H1 (cell line): ENCODE data around the gene ATP13A3. TPM values are rescaled to one million over a fixed set of nuclear protein-coding genes. Genes with fewer than 3 reads are reported as not detected.

ENCODE experiments used
- CTCF ChIA-PET: fragments of 300-600 bp; sonication (Branson Sonifier 250); formaldehyde crosslinking; loops from one replicate; lab custom pipeline; 2021; ENCODE audit not compliant: partially characterized antibody; lab: Charles Lee
- POLR2A ChIA-PET: fragments of 300-600 bp; sonication (Branson Sonifier 250); formaldehyde crosslinking; loops from one replicate; lab custom pipeline; 2021; ENCODE audit warnings: inconsistent platforms; ENCODE audit not compliant: partially characterized antibody; lab: Charles Lee
- DNase-seq, 2 experiments: peaks; one replicate each; pipeline versions ENCODE4 v3.0.0 to v3.0.0-alpha.2; 2010 to 2022; ENCODE audit warnings: low spot score in 2 of 2, low read depth in 1 of 2, mixed read lengths in 1 of 2
- FAIRE-seq: peaks from 2 replicates; lab custom pipeline; 2011; peaks lifted over from hg19 to GRCh38; lab: Jason Lieb, UNC
- H2AFZ ChIP-seq: 2 replicates; pipeline ENCODE4 v1.8.1; 2012; ENCODE audit warnings: low read length, inconsistent platforms
- H2AK5ac ChIP-seq: 2 replicates; pipeline ENCODE4 v1.6.1; 2013; ENCODE audit warnings: low read depth, low read length
- H2BK120ac ChIP-seq: replicated peaks from 2 replicates; pipeline ENCODE3; 2013; ENCODE audit warnings: low read depth, low read length, inconsistent platforms
- H2BK12ac ChIP-seq: 2 replicates; pipeline ENCODE4 v1.6.1; 2013; ENCODE audit warnings: low read depth, low read length
- H2BK15ac ChIP-seq: 2 replicates; pipeline ENCODE4 v1.6.1; 2013; ENCODE audit warnings: low read length
- H2BK20ac ChIP-seq: 2 replicates; pipeline ENCODE4 v1.6.1; 2013; ENCODE audit warnings: low read length
- H2BK5ac ChIP-seq: 2 replicates; pipeline ENCODE4 v1.6.1; 2013; ENCODE audit warnings: low read depth, low read length
- H3K14ac ChIP-seq: 2 replicates; pipeline ENCODE4 v1.6.1; 2013; ENCODE audit warnings: inconsistent platforms; ENCODE audit not compliant: insufficient read length
- H3K18ac ChIP-seq: 2 replicates; pipeline ENCODE4 v1.6.1; 2013; ENCODE audit warnings: low read length; ENCODE audit errors: extremely low read depth
- H3K23ac ChIP-seq: 2 replicates; pipeline ENCODE4 v1.6.1; 2013; ENCODE audit warnings: inconsistent platforms; ENCODE audit not compliant: insufficient read length
- H3K23me2 ChIP-seq: 2 replicates; pipeline ENCODE4 v1.6.1; 2013; ENCODE audit warnings: low read depth, low read length
- H3K27ac ChIP-seq: 2 replicates; pipeline ENCODE4 v1.6.1; 2011; ENCODE audit warnings: low read depth, low read length, inconsistent platforms
- H3K27me3 ChIP-seq, 4 experiments: replicated peaks in 1 of 4; 1 replicate in 1 of 4; 2 replicates in 3 of 4; pipeline versions ENCODE4 v1.6.1 to v1.8.1; 2011 to 2013; ENCODE audit warnings: low read length in 3 of 4, mild to moderate bottlenecking in 3 of 4, inconsistent platforms in 2 of 4, mixed read lengths in 2 of 4, moderate library complexity in 1 of 4; ENCODE audit not compliant: control insufficient read depth in 3 of 4, insufficient read depth in 3 of 4; ENCODE audit errors: extremely low read depth in 1 of 4
- H3K36me3 ChIP-seq, 4 experiments: 2 replicates each; pipeline versions ENCODE4 v1.6.1 to v1.8.1; 2011 to 2013; ENCODE audit warnings: mild to moderate bottlenecking in 4 of 4, low read length in 3 of 4, moderate library complexity in 2 of 4, control low read depth in 1 of 4, inconsistent platforms in 1 of 4; ENCODE audit not compliant: insufficient read depth in 4 of 4, control insufficient read depth in 2 of 4
- H3K4ac ChIP-seq: replicated peaks from 2 replicates; pipeline ENCODE3; 2013; ENCODE audit warnings: low read length, low read depth, mixed read lengths, inconsistent platforms; ENCODE audit not compliant: insufficient read length
- H3K4me1 ChIP-seq, 4 experiments: replicated peaks in 1 of 4; 1 replicate in 1 of 4; 2 replicates in 3 of 4; pipeline versions ENCODE4 v1.6.1 to v1.8.1; 2011 to 2013; ENCODE audit warnings: low read length in 3 of 4, inconsistent platforms in 2 of 4, mixed read lengths in 1 of 4; ENCODE audit not compliant: insufficient read depth in 4 of 4, control insufficient read depth in 3 of 4
- H3K4me2 ChIP-seq, 2 experiments: 2 replicates each; pipeline versions ENCODE4 v1.6.1 to v1.8.1; 2011 to 2013; ENCODE audit warnings: low read depth in 2 of 2, low read length in 2 of 2, control low read depth in 1 of 2, inconsistent platforms in 1 of 2, mild to moderate bottlenecking in 1 of 2; ENCODE audit not compliant: insufficient read depth in 1 of 2
- H3K4me3 ChIP-seq, 4 experiments: fragments of 200-600, 300-600 bp in 1 of 4; sonication (generic), shearing (Covaris generic), sonication (Bioruptor Twin) in 1 of 4; 2 replicates each; pipeline versions ENCODE4 v1.5.1 to v1.8.1; 2011 to 2016; ENCODE audit warnings: low read length in 4 of 4, low read depth in 3 of 4, control low read depth in 2 of 4, inconsistent platforms in 2 of 4, mild to moderate bottlenecking in 2 of 4, mixed read lengths in 1 of 4, moderate library complexity in 1 of 4; ENCODE audit not compliant: insufficient read depth in 2 of 4; ENCODE audit errors: extremely low read depth in 1 of 4
- H3K56ac ChIP-seq: replicated peaks from 2 replicates; pipeline ENCODE3; 2013; ENCODE audit warnings: low read depth, mild to moderate bottlenecking, mixed read lengths, low read length, inconsistent platforms; ENCODE audit not compliant: insufficient read length
- H3K79me1 ChIP-seq: 2 replicates; pipeline ENCODE4 v1.6.1; 2013; ENCODE audit warnings: low read depth, low read length, control low read depth
- H3K79me2 ChIP-seq, 2 experiments: 2 replicates each; pipeline versions ENCODE4 v1.6.1 to v1.8.1; 2012 to 2013; ENCODE audit warnings: low read length in 2 of 2, mild to moderate bottlenecking in 2 of 2, inconsistent platforms in 1 of 2; ENCODE audit not compliant: insufficient read depth in 2 of 2, control insufficient read depth in 1 of 2
- H3K9ac ChIP-seq, 4 experiments: replicated peaks in 1 of 4; 1 replicate in 1 of 4; 2 replicates in 3 of 4; pipeline versions ENCODE4 v1.6.1 to v1.8.1; 2011 to 2013; ENCODE audit warnings: low read depth in 3 of 4, low read length in 3 of 4, control low read depth in 2 of 4, mild to moderate bottlenecking in 2 of 4, moderate library complexity in 2 of 4, inconsistent platforms in 1 of 4; ENCODE audit errors: extremely low read depth in 1 of 4
- H3K9me3 ChIP-seq, 2 experiments: 2 replicates each; pipeline versions ENCODE4 v1.6.1 to v1.8.1; 2012 to 2013; ENCODE audit warnings: mild to moderate bottlenecking in 2 of 2, moderate library complexity in 2 of 2, control low read depth in 1 of 2, inconsistent platforms in 1 of 2, low read depth in 1 of 2, low read length in 1 of 2, mixed read lengths in 1 of 2; ENCODE audit not compliant: insufficient read depth in 2 of 2
- H4K20me1 ChIP-seq, 2 experiments: replicated peaks in 1 of 2; 2 replicates each; pipeline versions ENCODE3 to v1.8.1; 2011 to 2013; ENCODE audit warnings: inconsistent platforms in 2 of 2, low read length in 2 of 2, mild to moderate bottlenecking in 1 of 2; ENCODE audit not compliant: insufficient read depth in 2 of 2, control insufficient read depth in 1 of 2
- H4K5ac ChIP-seq: 2 replicates; pipeline ENCODE4 v1.6.1; 2013; ENCODE audit warnings: low read length, low read depth, mixed read lengths, inconsistent platforms; ENCODE audit not compliant: insufficient read length
- H4K8ac ChIP-seq: 2 replicates; pipeline ENCODE4 v1.8.0; 2013; ENCODE audit warnings: mild to moderate bottlenecking, moderate library complexity, low read length, inconsistent platforms; ENCODE audit not compliant: insufficient read depth; ENCODE audit errors: extremely low read depth
- H4K91ac ChIP-seq: replicated peaks from 2 replicates; pipeline ENCODE3; 2013; ENCODE audit warnings: low read length, mixed read lengths, inconsistent platforms; ENCODE audit not compliant: insufficient read length
- CTBP2 ChIP-seq: IDR thresholded peaks from 2 replicates; pipeline ENCODE4 v1.7.0; 2011; ENCODE audit warnings: borderline replicate concordance, mild to moderate bottlenecking, moderate library complexity, mixed read lengths, low read length; ENCODE audit not compliant: insufficient read depth, insufficient read length
- JUND ChIP-seq: IDR thresholded peaks from 2 replicates; pipeline ENCODE4 v1.6.1; 2011; ENCODE audit warnings: mild to moderate bottlenecking, improper control_type of control experiment, low read length
- POLR2AphosphoS5 ChIP-seq: IDR thresholded peaks from 2 replicates; pipeline ENCODE4 v1.6.1; 2011; ENCODE audit warnings: low read depth, low read length
- RAD21 ChIP-seq, 2 experiments: IDR thresholded peaks in 1 of 2; conservative IDR thresholded peaks in 1 of 2; 2 replicates each; pipeline ENCODE4 v1.6.1; 2011; ENCODE audit warnings: low read depth in 2 of 2, low read length in 2 of 2, improper control_type of control experiment in 1 of 2, inconsistent platforms in 1 of 2, mild to moderate bottlenecking in 1 of 2, moderate library complexity in 1 of 2
- RFX5 ChIP-seq: IDR thresholded peaks from 2 replicates; pipeline ENCODE4 v1.6.1; 2011; ENCODE audit warnings: low read depth, low read length, improper control_type of control experiment, borderline replicate concordance
- SP4 ChIP-seq: IDR thresholded peaks from 2 replicates; pipeline ENCODE4 v1.6.1; 2012; ENCODE audit warnings: low read length, inconsistent platforms
- TEAD4 ChIP-seq: IDR thresholded peaks from 2 replicates; pipeline ENCODE4 v1.6.1; 2012; ENCODE audit warnings: low read depth, low read length, inconsistent platforms, mixed read lengths
- WGBS, 2 experiments: shearing (Covaris generic) in 1 of 2; methylation state at CpG; one replicate each; pipeline versions ENCODE4 v1.1.6 to v1.1.7; 2013 to 2015; ENCODE audit warnings: low lambda C conversion rate in 2 of 2, mixed read lengths in 2 of 2, inconsistent platforms in 1 of 2, low coverage in 1 of 2, missing lambda C conversion rate in 1 of 2; ENCODE audit not compliant: insufficient replicate concordance in 2 of 2, insufficient coverage in 1 of 2, insufficient read length in 1 of 2; ENCODE audit errors: extremely low coverage in 1 of 2, missing lambda C conversion rate in 1 of 2; 5-methylcytosine and 5-hydroxymethylcytosine counted together
- polyA plus RNA-seq, 7 experiments: library from polyadenylated mRNA; depleted of rRNA in 3 of 7; stranded (reverse) in 5 of 7; unstranded in 2 of 7; fragments of >200 nt in 5 of 7; fragments of 200-250 nt in 2 of 7; gene quantifications; 1 replicate in 5 of 7; 2 replicates in 1 of 7; 4 replicates in 1 of 7; pipeline versions ENCODE4 v1.2.1 to v1.2.3, GENCODE V29; 2011 to 2013; ENCODE audit warnings: missing spikeins in 2 of 7, mixed read lengths in 2 of 7
- total RNA-seq: library from RNA; stranded (reverse); fragmentation: NEBNext Ultra II Directional; extraction: Animal tissue kit (Norgen Biotek cat#: 25700); gene quantifications from 2 replicates; pipeline ENCODE4 v1.2.1, GENCODE V29; 2021

ATP13A3 gene
- total and polyA plus RNA-seq, 2 of the 8 experiments (the other 6 are each of a cell fraction or from before 2014, with no cell fraction given): 18.6 to 92.2 TPM

DNA sequence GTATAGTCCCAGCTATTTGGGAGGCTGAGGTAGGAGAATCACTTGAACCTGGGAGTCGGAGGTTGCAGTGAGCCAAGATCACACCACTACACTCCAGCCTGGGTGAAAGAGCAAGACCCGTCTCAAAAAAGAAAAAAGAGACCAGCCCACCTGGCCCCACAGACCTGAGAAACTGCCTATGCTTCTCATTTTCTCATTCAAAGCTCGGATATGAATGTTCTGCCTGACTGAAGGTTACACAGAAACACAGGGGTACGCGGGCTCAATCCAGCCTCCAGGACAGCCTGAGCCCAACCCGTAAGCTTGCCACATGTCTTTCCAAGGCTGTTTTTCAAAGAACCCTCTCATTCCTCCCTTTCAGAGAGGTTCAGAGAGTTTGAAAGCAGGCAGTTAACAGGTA, 107.6 kb downstream of the ATP13A3 start:
- Histone ChIP-seq H3K56ac (no peak overlapping the region), H2BK15ac (no peak overlapping the region), H4K91ac (no peak overlapping the region), H3K79me1 (no peaks in the 10 kb centered on the region), H2AFZ (no peak overlapping the region), H3K4me3 (no peak overlapping the region), H3K9me3 (no peaks in the 10 kb centered on the region), H3K4me1 (peaks cover 0 to 22% (median 10%) of the 10 kb centered on the region in 4 experiments; a peak in 6 of 7 replicates), H4K8ac (no peak overlapping the region), H2AK5ac (no peak overlapping the region), H3K4ac (no peak overlapping the region), H2BK5ac (no peak overlapping the region), H3K14ac (no peak overlapping the region), H3K23me2 (no peaks in the 10 kb centered on the region), H3K79me2 (no peaks in the 10 kb centered on the region), H4K5ac (no peak overlapping the region), H3K27me3 (no peaks in the 10 kb centered on the region), H3K27ac (no peak overlapping the region), H3K36me3 (no peaks in the 10 kb centered on the region), H3K9ac (no peak overlapping the region; a peak in 1 of 7 replicates), H2BK120ac (no peak overlapping the region), H3K4me2 (no peak overlapping the region), H2BK20ac (no peak overlapping the region), H3K18ac (no peak overlapping the region), H3K23ac (no peak overlapping the region), H2BK12ac (no peak overlapping the region), H4K20me1 (no peaks in the 10 kb centered on the region)
- ChIA-PET CTCF (interaction anchor here (0.6 to 3.8 kb wide), 6 partner anchors 13 to 178 kb away, joined by 3 to 15 read pairs (median 6); no protein-coding TSS in a partner anchor), POLR2A (no interaction called here)
- no peak for FAIRE-seq
- no peak for DNase-seq
- no peak for TF ChIP-seq POLR2AphosphoS5
- no peak for TF ChIP-seq CTBP2
- TF ChIP-seq RAD21 (IDR thresholded peaks at IDR 0.05 in 1 of 2, conservative IDR thresholded peaks at IDR 0.05 in 1 of 2; ENCODE audit: low read depth in 2 of 2, low read length in 2 of 2): no peak
- no peak for TF ChIP-seq TEAD4
- TF ChIP-seq JUND: no peak
- no peak for TF ChIP-seq RFX5
- TF ChIP-seq SP4: no peak
- 80% methylated on average over 5 of the region's 6 CpGs; no CpG with 5 or more reads in 1 of the 2 experiments for WGBS, 2 experiments
